GM18498 (cell line): ENCODE data around the gene TTC7B.

Source experiments
- ATAC-seq: cut with Tn5 transposase; IDR thresholded peaks from one replicate; pipeline ENCODE4 v1.9.1; 2021; ENCODE audit warnings: mild to moderate bottlenecking, moderate library complexity; ENCODE audit not compliant: unreplicated experiment

TTC7B gene

DNA sequence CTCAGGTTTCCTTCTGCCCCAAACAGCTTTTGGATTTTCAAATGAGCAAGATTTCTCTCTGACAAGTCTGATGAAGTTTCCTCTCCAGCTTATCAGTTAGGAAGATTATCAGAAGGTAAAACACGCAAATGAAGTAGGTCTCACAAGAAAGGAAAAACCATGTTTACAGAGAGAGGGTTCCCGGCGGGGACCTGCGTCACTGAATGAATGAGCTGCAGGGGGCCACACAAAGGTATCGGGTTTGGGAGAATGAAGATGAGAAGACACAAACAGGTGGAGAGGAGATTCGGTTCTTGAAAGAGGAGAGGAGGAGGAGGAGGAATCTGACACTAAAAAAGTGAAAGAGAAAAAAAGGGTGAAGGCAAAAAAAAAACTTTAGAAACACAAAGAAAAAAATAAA, 210.8 kb downstream of the TTC7B start:
- no peak for ATAC-seq

DNA sequence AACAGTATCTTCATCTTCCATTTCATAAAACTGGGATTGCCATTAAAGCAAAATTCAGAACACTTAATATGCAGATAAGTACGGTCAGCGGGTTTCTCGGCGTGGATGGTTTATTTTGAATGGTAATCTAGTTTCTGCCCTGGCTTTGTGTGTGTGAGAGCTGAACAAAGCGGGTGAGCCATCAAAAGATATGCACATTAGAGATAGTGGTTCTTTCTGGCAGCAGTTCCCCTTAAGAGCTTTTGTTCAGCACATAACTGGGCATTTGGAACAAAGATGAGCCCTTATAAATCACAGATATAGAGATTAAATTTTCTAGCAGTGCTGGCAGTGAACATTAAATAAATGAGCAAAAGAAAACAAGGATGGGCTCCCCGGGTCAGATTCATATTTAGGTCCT, 211.9 kb downstream of the TTC7B start:
- ATAC-seq, result no peak

DNA sequence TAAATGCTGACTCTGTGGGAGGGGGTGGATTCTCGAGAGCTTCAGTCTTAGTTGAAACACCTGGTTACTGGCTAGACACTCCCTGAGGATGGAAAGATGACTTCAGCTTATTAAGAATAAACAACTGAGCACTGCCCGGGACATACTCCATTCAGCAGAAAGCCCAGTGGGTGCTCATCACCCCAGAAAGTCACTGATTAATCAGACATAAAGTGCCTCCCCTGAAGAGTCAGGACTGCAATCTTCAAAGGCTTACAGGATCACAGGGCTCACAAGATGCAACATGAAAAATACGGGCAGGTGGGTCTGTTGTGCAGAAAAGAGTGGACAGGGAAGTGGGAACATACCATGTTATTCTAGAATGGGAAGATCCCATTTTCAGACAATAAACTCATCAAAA, 212.4 kb downstream of the TTC7B start:
- no peak for ATAC-seq

DNA sequence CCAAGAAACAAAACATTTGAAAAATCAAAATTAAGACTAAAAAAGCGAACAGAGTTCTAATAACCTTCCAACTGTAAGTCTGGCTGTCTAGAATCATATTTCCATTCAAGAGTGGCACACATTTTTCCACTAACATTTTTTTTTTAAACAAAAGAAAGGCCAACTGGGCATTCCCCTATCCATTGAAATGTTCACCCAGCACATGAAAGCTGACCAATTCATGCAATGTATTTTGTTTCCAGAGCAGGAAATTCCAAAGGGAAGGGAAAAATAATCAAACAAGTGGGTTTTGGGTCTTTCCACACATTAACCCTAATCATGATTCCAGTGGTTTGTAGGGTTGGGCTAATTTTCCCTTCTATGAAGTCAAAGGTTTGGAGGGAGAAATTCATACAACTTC, 212.9 kb downstream of the TTC7B start:
- ATAC-seq, result no peak

DNA sequence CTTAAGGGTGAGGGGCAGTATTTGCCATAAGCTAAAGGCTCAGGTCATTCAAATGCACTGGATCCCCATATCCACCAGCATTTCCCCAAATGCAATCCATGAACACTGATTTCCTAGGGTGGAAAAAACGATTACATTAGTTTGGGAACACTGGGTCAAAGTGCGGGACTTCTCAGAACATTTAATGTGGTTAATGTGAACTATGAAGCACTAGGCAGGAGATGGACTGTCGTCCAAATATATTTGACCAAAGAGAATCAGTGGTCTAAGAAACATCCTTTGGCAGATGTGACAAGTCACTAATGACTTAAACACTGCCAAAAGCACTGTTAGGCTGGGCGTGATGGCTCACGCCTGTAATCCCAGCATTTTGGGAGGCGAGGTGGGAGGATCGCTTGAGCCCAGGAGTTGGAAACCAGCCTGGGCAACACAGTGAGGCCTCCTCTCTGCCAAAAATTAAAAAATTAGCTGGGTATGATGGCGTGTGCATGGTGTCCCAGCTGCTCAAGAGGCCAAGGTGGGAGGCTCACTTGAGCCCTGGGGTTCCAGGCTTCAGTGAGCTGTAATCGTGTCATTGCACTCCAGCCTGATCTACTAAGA, 214.0 kb downstream of the TTC7B start:
- ATAC-seq, result no peak

DNA sequence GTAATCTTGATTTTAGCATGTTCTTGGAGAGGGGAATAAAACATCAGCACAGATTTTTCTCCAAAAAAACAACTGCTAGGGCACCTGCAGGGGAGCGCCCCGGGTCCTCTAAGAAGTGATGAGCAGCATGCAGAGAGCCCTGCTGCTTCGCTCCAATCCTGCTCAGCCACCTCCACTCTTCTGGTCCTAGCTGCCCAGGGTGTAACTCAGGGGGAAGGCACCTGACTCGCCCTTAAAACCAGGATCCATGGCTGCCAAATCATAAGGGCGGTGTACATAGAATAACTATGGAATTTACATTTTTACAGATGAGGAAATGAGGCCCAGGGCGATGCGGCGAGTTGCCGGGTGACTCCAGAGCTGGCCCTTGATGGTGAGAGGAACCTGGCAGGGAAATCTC, 214.7 kb downstream of the TTC7B start:
- ATAC-seq, result no peak

DNA sequence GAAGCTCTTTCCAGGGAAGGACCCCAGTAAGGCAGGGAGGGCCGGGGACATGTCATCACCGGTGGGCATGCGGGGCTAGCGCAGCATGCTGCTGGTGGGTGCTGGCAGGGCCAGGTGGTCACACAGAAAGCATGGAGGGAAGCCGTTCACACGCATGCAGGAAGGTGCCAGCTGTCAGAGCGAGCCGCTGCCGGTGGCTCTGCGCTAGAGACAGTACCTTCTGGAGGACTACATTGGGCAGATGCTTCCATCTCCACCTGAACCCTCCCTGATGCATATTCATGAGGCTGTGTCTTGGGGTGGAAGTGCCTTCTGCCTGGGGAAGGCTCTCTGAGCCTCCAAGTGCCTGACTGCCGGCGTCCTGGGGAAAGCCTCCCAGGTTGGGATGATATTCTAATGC, 215.6 kb downstream of the TTC7B start:
- no peak for ATAC-seq

DNA sequence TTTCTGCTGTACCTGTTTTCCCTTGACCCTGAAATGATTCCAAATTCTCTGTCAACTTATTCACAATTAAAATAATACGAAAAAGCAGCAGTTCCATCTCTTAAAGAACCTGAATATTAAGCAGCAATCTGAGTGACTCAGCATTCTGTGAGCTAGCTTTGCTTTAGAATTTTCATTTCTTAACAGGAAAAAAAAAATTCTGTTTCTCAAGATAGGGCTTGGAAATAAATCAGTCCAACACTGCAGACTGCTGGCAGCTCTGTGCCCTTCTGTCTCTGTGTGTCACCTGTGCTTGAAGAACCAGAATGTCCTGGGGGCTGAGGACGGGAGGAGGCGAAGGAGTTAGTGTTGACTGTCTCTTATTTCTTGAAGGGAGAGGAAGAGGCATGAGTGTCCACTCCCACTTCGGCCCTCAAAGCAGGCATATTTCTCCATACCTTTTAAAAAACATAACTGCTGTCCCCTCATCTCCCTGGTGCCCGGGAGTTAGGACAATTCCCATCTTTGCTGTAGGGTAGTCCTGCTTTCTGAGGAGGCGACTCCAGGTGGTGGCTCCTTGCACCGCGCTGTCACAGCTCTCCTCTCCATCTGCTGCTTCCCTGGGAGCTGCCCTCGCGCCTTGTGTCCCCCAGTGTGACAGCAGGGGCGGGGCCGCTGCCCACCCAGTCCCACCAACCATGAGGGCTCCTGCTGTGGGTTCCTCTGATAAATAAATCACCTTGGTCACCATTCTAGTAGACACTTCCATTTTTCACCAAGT, 216.3 kb downstream of the TTC7B start:
- no peak for ATAC-seq

DNA sequence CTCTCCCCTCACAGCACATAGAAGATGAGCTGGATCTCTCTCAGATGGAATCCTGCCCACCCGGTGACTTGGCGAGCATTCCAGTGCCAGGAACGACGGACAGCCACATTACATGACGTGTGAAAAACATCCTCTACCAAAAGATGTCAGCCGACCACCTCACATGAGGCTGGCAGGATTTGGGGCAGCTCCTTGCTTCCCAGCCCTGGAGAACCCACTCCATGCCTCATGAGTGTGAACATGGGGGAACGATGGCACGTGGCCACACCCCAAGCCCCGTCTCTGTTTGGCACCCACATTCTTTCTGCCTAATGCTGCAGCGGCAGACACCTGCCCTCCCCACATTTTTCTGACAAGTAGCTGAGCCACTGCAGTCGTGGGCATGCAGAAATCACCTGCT, 216.9 kb downstream of the TTC7B start:
- ATAC-seq, result no peak

DNA sequence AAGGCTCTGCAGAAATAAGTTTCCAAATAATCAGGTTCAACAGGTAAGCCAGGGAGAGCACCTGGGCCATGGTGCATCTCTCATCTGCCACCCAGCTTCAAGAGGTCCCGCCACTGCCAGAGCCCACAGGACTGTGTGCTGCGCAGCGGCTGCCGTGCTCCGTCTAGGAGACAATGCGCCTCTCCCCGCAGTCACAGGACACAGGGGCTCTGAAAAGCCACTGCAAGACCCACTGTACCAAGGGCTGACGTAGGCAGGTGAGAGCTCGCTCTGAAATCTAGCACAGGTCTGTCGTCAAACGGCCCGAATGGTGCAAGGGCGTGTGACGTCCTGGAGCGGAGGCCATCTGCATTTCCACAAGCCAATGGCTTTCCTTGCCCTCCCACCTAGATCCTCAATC, 218.3 kb downstream of the TTC7B start:
- no peak for ATAC-seq

DNA sequence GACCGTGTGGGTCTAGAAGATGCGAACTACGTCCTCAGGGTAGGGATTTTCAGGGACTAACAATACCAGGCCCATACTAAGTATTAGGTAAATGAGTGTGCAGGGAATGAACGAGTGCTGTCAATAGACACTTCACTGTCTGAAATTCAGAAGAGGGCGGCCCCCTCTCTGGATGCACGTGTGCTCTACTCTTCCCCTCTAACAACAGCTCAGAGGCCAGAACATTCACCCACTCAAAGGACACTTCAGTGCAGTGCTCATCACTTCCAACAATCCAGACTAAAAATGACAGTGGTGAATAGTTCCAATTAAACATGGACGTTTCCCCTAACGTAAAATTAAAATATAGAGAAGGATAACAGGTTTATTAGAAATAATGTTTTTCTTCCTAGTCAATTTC, 219.5 kb downstream of the TTC7B start:
- ATAC-seq, result no peak

DNA sequence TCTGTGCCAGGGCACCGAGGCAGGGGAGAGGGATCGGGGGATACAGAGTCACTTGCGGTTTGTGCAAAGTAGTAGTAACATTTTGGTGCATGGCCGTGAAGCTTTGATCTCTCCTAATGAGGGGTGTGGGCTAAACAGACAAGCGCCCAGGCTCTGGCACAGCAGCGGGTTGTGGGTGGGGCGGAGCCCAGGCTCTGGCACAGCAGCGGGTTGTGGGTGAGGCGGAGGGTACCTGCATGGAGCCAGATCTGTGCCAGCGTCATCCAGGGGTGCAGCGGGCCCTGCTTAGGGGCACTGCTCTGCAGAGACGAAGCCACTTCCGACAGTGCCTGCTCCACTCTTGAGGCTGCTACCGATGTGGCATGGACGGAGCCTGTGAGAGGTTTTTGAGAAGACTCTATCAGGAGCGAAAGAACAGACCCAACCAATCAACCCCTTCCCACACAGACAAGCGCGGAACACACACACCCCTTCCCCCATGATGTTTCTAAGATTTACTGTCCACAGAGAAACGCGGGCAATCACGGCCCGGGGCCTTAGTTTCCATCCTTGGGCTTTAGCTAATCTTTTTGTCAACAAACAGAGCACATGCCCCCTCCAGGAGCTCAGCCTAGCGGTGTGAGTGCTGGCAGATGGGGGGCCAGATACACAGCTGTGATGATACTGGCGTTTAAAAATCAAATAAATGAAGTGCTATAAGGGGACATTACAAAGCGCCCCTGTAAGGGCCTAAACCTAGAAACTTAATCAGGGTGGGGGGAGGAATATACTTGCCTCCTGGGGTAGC, 222.8 kb downstream of the TTC7B start:
- no peak for ATAC-seq

DNA sequence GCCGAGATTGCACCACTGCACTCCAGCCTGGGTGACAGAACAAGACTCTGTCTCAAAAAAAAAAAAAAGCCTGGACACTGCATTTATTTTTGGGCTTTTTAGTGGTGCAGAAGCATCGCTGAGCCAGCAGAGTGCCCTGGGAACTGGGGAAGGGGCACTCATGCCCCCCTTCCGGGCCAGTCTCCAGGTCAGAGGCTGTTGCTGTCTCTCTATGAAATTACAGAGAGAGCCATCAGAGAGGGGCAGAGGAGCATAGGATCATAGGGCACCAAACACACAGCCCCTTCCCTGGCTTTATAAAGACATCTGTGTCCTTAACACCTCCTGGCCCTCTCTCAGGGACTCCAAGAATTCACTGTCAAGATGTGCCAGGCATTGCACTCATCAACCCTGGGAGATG, 223.6 kb downstream of the TTC7B start:
- no peak for ATAC-seq

DNA sequence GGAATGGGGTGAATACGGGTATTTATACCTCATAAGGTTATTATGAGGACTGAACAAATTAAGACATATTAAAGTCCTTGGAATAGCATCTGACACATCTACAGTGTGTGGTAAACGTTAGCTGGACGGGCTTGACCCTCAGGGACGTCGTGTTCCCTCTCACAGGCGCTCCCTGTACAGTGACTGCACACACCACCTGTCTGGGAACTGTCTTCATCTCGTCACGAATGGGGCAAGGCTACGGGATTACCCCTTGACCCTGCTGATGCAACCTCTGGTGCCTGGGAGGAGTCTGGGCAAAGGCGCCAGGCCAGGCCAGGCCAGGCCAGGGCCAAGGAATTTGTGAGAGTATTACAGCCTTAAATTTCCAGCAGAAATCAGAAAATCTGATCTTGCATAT, 228.3 kb downstream of the TTC7B start:
- no peak for ATAC-seq

DNA sequence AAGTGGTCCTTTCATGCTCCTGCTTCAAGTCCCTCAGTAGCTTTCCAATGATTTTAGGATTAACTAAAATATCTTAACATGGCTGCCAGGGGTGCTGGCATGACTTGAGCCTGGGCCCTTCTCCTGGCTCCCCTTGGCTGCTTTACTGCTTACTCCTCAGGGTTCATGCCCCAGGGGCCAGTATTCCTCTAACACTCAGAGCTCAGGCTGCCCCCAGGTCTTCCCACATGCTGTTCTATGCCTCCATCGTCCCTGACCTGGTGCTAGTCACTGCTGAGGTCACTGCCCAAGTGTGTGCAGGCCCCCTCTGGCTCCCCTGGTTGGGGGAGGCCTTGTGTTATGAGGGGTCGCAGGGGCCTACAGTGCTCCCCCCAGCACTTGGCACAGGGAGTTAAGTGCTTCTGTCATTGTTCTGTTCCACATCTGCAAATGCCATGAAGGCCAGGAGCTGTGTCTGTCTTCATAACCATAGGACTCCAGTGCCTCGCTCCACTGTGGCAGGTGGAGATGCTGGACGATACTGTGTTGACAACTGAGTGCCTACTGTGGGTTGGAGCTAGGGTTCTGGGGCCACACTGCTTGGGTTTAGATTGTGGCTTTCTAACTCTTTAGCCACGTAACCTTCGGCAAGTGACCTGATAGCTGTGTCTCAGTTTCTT, 228.8 kb downstream of the TTC7B start:
- no peak for ATAC-seq

DNA sequence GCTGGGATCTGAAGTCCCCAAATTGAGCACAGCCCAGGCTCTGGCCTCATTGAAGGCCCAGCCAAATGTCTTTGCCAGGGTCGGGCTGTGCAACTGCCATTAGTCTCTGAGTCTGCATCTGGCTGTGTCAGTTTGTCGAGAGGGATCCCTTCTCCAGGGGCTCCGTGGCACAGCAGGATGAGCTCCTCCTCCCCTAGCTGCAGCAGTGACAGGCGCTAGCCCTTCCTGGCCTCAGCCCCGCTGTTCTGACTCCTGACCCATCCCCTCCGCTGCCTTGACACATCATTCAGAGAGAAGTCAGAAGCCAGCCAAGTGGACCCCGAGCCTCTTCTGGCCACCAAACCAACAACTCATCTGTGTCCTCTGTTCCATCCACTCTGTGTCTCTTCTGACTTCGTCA, 231.1 kb downstream of the TTC7B start:
- ATAC-seq, result no peak

DNA sequence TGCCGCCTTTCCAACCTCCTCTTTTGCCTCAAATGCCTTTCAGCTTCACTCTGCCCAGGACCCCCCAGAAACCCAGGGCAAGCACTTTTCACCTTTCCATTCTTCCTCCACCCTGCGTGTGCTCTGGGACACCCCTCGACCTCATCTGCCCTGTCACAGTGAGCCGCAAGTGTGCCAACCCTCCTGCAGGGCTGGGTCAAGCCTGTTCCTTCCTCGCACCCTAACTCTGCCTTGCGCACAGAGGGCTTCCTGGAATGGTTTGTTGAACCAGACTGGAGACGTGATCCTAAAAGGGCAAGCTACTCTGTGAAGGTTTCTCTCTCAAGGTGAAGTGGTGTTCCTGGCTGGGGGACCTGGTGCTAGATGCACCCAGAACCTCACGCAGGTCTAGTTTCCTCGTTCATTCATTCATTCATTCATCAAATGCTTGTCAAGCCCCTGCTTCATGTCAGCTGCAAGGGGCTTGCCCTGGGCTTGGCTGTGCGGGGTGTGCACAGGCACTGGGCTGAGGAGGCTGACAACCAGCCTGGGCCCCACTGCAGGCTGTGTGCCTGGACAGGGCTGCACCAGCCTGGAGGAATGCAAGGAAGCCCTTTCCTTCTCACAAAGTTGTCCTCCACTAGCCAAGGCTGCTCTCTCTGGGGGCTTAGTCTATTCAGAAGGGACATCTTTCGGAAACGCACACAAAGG, 232.2 kb downstream of the TTC7B start:
- ATAC-seq, result no peak

DNA sequence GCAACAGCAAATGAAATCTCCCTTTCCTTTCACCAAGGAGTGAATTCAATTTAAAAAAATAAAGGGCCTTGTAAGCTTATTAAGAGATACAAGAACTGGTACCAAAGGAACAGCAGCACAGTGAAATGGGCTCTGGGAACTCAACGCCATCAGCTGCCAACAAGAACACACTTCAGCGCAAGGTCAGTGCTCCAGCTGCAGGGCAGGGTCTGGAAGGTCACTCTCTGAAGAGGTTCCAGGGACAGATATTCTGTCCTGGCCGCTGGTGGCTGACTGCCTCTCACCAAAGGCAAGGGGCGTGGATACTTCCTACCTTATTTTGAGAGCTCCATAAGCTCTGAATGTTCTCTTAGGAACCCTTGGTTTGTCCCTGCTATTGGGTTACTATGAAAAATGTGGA, 232.8 kb downstream of the TTC7B start:
- no peak for ATAC-seq

DNA sequence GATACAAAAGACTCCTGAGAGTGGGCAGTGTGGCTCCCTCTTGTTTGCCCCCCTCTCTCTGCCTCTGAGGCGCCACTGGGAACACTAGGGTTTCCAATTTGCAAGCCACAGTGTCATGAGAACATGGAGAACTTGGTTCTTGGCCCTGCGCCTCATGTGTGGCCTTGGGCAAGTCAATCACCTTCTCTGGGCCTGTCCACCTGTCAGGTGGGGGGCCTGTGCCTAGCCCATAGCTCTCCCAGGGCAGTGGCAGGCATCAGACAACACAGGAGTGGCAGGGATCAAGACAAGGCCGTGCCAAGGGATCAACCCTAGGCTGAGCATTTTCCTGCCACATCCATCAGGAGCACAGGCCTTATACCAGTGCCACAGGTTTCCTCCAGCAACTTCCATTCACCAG, 234.1 kb downstream of the TTC7B start:
- no peak for ATAC-seq

DNA sequence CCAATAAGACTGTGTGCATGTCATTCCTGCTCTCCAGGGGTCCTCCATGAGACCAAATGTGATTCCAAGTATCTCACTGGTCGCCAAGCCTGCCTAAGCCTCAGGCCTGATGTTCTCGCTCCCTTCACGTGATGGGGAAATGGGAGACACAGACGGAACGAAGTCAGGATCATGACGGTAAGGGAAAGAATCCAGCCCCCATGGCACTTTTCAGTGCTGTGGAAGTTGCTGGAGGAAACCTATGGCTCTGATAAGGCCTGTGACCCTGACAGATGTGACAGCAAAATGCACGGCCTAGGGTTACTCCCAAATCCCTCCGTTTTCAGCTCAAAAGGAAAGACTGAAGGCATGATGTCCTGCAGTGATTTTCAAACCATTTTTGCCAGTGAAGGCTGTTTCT, 234.5 kb downstream of the TTC7B start:
- no peak for ATAC-seq
